Choroid plexus epithelial cell (primary cell): Measurements from ENCODE around the gene RAD51B.

Experiments used
- DNase-seq: peaks from one replicate; pipeline ENCODE4 v3.0.0-alpha.2; 2010; ENCODE audit warnings: low read depth
- H3K4me3 ChIP-seq: 2 replicates; pipeline ENCODE4 v1.5.1; 2011; ENCODE audit warnings: low read depth, mild to moderate bottlenecking, control low read depth, low read length, moderate library complexity
- CTCF ChIP-seq: conservative IDR thresholded peaks from 2 replicates; pipeline ENCODE4 v1.5.1; 2011; ENCODE audit warnings: low read depth, mild to moderate bottlenecking, control low read depth, inconsistent platforms, low read length, moderate library complexity

The RAD51B gene

GRCh38 chr14:67952786-67953185 lies 133.2 kb downstream of the RAD51B start:
- no peak for DNase-seq
- no peak overlapping the region for H3K4me3 ChIP-seq
- no peak for TF ChIP-seq CTCF

- H3K4me3 ChIP-seq, result no peak overlapping the region
- no peak for DNase-seq
- TF ChIP-seq CTCF, result no peak
Observed at GRCh38 chr14:67955261-67955660, 135.7 kb downstream of the RAD51B start.

GRCh38 chr14:67957946-67958345 lies 138.4 kb downstream of the RAD51B start:
- DNase-seq, result no peak
- TF ChIP-seq CTCF, result no peak
- no peak overlapping the region for H3K4me3 ChIP-seq

GRCh38 chr14:67961676-67962075 lies 142.1 kb downstream of the RAD51B start:
- no peak for DNase-seq
- no peak for TF ChIP-seq CTCF
- no peak overlapping the region for H3K4me3 ChIP-seq

GRCh38 chr14:67962215-67962644 lies 142.7 kb downstream of the RAD51B start:
- no peak for TF ChIP-seq CTCF
- no peak overlapping the region for H3K4me3 ChIP-seq
- peak; percentile 37 for DNase-seq

- H3K4me3 ChIP-seq, result no peak overlapping the region
- no peak for TF ChIP-seq CTCF
- DNase-seq, result no peak
Observed at GRCh38 chr14:67963545-67963944, 144.0 kb downstream of the RAD51B start.

GRCh38 chr14:67963960-67964812 lies 144.6 kb downstream of the RAD51B start:
- peak; percentile 51 for DNase-seq
- TF ChIP-seq CTCF, result no peak
- no peak overlapping the region for H3K4me3 ChIP-seq
